Fibroblast of skin of abdomen (primary cell): ENCODE results near the gene CTTNBP2NL.
A peak's percentile ranks its signal among the peaks of the same experiment; 100 is the strongest.
"Not testable (repeated sequence)": the region's sequence is repeated elsewhere in the genome, so short reads cannot be mapped to it uniquely, and the experiment has no call there.

Experiments
- DNase-seq: peaks from one replicate; pipeline ENCODE4 v3.0.0-alpha.2; 2013

Gene CTTNBP2NL

DNA sequence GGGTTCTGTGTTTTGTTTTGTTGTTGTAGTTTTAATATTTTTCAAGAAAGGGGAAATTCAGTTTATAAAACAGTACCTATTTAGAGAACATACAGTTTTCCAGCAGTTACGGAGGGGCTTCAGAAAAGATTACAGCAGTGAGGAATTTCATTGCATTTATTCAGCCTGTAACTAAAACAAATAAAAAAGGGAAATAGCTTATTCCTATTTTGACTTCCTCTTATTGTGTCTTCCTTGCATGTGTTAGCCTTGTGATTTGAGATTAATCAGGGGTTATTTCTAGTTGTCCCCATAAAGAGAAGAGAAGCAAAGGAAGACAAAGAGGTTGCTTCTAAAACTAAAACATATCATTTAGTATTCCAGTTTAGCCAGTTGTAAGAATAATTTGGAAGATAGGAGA lies 35.0 kb downstream of the CTTNBP2NL start:
- DNase-seq: no peak

DNA sequence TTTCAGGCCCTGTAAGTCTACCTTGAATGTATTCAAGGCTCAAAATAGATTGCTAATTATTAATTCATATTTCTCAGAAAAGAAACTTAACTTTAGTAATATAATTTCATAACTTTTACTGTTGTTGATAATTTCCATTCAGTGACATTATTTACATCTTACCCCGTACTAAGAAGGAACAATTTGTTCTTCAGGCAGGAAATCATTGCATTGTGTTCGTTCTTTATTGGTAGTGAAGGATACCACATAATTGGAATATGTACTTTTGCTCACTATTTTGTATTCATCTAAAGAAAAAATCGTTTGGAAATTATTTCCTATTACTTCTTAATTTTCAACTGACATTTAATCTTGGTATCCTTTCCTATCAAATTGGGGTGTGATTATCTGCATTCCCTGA lies 39.4 kb downstream of the CTTNBP2NL start:
- DNase-seq: no peak

DNA sequence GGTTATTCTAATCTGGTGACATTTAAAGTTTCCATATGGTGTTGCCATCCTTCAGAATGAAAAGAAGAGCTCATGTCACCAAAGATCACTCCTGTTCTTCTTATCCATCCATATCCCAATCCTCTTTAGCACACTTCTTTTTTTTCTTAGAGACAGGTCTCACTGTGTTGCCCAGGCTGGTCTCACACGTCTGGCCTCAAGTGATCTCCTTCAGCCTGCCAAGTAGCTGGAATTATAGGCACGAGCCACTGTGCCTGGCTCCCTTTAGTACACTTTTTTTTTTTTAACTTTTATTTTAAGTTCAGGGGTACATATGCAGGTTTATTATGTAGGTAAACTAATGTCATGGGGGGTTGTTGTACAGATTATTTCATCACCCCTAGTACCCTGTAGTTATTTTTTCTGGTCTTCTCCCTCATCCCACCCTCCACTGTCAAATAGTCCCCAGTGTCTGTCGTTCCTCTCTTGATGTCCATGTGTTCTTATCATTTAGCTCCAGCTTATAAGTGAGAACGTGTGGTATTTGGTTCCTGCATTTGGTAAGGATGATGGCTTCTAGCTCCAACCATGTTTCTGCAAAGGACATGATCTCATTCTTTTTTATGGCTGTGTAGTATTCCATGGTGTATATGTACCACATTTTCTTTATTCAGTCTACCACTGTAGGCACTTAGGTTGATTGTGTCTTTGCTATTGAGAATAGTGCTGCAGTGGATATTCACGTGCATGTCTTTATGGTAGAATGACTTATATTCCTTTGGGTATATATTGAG lies 40.6 kb downstream of the CTTNBP2NL start:
- no peak for DNase-seq

DNA sequence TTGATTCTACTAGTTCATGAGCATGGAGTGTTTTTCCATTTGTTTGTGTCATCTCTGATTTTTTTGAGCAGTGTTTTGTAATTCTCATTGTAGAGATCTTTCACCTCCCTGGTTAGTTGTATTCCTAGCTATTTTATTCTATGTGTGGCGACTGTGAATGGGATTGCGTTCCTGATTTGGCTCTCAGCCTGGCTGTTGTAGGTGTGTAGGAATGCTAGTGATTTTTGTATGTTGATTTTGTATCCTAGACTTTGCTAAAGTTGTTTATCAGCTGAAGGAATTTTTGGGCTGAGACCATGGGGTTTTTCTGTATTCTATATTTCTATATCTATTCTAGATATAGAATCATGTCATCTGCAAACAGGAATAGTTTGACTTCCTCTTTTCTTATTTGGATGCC lies 42.1 kb downstream of the CTTNBP2NL start:
- not testable (repeated sequence) for DNase-seq

DNA sequence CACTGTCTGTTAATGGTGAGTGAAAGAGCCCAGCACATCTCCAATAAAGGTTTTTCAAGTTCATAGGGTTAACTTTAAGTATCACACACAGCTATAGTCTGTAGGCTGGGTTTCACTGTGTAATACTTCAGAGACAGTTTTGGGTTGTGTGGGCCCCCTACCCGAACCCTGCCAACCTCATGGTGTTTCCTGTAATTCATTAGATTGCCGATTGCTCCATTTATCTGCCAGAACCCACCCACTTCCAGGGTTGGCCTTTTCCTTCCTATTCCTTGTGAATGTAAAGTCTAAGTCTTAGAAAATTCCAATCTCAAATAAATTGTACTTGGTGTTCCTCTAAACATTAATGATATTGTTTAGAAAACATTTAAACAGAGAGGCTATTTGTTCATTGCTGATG lies 43.6 kb downstream of the CTTNBP2NL start:
- no peak for DNase-seq

DNA sequence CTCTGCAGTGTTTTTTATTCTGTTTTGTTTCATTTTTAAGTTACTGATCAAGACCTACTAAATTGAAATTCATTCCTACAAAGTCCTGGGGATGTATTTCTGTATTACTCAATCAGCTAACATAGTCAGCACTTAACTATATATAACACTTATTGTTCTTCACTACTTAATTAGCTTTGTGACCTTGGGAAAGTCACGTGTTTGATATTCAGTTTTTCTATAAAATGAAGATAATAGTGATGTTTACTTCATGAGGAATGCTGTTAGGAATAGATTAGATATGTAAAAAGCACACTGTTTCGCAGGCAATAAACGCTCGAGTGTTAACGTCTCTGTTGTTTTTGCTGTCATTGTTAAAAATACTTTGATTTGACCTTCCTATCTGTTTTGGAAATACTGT lies 44.6 kb downstream of the CTTNBP2NL start:
- no peak for DNase-seq

DNA sequence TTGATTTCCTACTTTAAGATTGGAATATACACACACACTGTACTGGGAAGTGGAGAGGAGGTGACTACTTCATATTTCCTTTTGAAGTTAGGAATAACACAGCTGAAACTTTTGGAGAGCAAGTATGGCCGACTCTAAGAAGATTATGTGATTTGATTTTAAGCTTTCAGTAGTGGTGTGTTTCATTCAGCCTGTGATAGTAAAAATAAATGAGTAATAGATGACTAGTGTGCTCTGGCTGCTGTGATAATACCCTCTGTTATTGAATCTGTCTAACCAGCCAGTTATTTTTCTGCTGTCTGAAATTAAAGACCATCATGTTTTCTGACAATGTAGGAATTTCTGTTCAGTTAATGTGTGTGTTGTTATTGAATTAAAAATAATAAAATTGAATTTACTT lies 48.3 kb downstream of the CTTNBP2NL start:
- DNase-seq: peak; percentile 56

DNA sequence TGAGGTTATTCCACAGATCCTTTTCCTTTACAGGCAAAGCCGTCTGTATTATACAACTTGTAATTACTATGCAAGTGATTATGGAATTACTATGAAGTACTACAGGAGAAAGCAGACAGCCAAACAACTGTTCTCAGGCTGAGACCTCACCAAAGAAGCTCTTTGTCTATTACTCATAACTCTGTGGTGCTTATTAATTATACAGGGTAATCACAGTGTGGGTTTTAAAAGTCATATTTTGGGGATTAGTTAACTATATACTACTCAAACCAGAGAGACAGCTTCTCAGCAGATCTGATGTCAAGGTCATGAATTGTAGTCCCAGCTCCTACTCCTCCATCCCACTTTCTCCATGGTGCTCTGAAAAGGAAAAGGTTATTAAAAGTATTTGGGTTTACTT lies 49.6 kb downstream of the CTTNBP2NL start:
- DNase-seq: peak; percentile 53

DNA sequence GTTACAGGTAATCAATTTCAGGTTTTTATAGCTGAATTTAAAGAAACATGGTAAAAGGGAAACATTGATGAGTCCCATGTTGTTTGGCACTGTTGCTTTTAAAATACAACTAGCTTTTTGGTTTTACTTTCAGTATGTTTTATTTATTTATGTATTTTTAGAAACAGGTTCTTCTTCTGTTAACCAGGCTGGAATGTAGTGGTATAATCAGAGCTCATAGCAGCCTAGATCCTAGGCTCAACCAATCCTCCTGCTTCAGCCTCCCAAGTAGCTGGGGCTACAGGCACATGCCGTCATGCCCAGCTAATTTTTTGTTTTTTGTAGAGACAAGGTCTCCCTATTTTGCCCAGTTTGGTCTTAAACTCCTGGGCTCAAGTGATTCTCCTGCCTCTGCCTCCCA lies 50.4 kb downstream of the CTTNBP2NL start:
- DNase-seq: no peak

DNA sequence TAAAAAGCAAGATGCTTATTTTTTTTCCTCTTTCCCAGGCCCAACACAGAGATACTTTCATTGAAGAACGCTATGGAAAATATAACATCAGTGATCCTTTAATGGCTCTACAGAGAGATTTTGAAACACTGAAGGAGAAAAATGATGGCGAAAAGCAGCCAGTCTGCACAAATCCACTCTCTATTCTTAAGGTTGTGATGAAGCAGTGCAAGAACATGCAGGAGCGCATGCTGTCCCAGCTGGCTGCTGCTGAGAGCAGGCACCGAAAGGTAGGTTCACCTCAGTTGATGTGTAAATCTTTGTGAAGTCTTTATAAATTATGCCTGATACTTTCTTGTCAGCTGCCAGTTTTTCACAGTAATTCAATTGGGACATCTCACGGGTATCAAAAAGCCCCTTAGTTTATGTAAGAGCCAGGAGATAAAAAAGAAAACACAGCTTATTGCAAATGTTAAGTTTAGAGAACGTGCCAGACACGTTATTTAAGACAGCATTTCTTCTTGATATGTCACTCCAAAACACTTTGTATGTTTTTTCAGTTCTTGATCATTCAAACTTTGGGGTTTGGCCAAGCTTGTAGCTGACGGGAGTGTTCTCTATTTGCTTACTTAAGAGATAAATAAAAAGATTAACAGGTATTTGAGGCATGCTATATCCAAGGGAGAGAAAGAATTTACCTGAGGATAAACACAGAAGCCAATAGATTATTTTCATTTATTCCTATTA lies 53.1 kb downstream of the CTTNBP2NL start:
- DNase-seq: no peak

DNA sequence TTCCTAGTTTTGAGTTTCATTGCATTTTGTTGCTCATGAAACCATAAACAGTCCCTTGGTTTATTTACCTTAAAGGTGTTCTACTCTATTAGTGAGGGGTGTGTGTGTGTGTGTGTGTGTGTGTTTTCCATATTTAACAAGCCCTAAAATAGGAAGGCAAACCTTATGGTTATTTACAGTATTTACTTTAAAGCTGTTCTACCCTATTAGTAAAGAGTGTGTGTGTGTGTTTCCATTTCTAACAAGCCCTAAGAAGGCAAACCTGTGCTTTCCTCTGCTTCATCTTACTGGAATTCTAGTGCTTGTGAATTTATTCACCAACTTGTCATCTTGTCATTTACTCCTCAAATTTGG lies 53.6 kb downstream of the CTTNBP2NL start:
- no peak for DNase-seq

DNA sequence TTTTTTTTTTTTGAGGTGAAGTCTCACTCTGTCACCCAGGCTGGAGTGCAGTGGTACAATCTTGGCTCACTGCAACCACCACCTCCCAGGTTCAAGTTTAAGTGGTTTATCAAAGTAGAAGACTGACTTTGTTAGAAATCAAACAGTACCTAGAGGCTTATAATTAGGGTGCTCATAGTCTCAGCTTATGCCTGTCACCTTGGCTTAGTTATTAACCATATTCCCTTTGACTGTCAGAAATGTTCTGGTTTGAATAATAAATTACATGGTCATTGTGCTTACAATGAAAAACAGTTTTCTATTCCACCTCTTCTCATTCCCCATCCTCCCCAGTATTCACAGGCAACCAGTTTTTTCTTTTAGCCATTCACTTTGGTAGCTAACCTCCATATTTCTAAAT lies 54.8 kb downstream of the CTTNBP2NL start:
- no peak for DNase-seq

DNA sequence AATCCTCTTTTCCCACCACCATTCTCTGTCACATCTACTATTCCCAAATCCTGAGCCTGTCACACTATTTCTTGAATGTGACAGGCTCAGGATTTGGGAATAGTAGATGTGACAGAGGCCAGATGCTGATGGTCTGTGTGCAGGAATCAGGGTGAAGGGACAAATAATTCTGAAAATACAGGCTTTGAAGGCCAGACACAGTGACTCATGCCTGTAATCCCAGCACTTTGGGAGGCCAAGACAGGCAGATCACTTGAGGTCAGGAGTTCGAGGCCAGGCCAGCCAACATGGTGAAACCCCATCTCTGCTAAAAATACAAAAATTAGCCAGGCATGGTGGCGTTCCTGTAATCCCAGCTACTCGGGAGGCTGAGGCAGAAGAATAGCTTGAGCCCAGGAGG lies 55.3 kb downstream of the CTTNBP2NL start:
- DNase-seq: peak; percentile 20

DNA sequence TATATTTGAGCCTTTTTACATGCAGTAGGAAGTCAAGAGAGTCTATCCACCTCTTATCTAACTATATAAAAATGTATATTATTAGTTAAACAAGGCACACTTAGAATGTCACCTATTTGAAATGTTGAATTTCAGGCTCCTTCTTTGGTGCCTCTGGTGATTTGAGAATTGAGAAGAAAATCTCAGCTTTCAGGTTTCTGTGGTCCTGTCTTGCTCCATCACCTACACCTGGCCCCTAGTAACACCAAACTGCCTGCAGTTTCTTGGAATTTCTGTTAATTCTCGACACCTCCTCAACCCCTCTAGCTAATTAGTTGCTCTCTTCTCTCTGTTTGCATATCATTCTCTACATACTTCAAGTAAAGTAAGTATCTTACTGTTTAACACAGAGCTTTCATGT lies 57.9 kb downstream of the CTTNBP2NL start:
- no peak for DNase-seq

DNA sequence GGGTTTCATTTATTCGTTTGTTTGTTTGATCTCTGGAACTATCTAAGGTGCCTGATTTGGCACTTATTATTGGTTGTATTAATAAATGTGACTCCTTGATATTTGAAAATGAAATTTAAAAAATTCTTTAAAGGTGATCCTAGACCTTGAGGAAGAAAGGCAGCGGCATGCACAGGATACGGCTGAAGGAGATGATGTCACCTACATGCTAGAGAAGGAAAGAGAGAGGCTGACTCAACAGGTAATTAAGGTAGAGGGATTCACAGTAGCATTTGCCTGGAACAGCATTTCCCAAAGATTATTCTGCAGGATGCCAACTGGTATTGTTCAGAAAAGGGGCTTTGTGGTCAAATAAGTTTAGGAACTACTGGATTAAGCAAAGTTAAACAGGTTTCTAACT lies 58.3 kb downstream of the CTTNBP2NL start:
- DNase-seq: no peak

DNA sequence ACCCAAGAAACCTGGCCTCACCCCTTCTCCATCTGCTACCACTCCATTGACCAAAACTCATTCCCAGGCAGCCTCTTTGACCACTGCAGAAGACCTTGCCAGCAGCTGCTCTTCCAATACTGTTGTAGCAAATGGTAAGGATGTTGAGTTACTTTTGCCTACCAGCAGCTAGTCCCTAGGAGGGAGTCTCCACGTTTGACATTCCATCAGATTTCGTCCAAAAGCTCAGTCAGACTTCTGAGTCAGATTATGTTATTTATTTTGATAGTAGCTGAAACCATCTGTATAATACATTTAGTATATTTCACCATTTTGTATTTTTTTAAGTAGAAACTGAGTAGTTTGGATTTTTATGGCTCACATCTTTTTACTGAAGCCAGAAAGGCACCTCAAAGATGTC lies 61.2 kb downstream of the CTTNBP2NL start:
- DNase-seq: peak; percentile 61

DNA sequence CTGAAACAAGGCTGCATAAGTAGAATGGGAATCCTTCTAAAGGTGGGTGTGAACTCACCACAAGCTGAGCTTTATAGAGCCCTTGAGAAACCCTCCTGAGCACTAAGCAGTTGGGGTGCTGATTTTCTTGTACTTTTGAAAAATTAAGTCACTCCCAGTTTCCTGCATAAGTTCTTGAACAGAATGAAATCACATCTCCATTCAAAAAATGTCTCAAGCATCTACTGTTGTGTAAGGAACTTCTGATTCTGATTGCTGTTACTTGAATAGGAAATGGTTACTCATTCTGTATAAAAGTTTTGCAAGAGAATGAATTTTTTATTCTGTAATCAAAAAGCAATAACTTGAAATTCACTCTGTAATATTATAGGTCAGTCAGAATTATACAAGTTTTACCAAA lies 61.9 kb downstream of the CTTNBP2NL start:
- no peak for DNase-seq

DNA sequence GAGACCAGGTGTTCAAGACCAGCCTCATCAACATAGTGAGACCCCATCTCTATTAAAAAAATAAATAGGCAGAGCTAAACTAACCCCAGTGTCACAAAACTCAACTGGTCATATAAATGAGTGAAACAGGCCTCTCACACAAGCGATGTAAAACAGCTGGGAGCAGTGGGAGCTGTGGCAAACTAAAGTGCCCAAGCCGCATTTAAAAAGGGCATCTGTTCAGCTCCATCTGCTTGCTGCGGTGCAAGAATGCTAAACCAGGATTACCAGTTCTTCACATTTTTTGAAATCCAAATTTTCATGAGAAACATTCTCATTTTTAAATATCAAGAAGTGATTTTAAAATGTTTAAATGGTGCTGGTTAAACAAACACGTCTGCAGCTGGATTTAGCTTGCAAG lies 62.7 kb downstream of the CTTNBP2NL start:
- no peak for DNase-seq

DNA sequence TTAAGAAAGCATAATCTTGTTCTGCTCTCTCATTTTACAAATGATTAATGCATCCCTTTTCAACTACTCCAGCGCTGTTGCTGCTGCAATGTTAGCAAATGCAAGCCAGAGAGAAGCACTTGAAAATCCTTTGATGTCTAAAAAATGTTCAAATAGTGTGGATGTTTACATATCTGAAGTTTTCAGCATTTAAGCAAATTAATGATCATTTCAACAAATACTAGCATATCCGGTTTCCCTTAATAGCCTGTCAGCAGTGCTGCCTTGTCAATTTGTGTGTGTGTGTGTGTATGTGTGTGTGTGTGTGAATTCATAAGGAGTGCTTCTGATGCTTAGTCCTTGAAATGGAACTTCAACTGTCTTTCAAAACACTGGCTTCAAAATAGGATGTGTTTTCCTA lies 64.6 kb downstream of the CTTNBP2NL start:
- peak; percentile 31 for DNase-seq

DNA sequence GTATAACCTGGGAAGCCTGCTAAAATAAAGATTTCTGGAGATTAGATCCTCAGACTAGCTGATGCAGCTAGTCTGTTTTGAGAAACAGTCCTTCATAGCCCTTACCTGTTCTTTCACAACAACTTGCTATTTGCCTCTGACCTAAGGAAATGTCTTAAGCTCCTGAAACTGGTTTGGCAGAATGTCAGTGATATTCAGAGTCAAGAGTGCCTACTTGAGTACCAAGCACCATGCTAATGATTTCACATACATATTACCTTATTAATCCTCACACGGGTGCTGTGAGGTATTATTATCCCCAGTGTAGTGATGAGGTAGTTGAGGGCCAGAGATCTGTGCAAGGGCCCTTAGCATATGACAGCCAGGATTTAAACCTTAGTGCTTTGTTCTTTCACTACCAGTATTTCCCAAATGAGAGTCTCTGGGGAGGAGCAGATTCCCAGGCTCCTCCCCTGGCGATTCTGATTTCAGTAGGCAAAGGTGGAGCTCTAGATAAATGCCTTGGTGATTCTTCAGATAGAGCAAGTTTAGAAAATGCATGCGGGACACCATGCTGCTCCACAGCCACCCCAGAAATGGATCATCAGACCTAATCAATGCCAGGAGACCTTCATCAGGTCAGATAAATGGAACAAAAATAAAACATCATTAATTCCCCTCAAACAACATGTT lies 65.3 kb downstream of the CTTNBP2NL start:
- DNase-seq: no peak

DNA sequence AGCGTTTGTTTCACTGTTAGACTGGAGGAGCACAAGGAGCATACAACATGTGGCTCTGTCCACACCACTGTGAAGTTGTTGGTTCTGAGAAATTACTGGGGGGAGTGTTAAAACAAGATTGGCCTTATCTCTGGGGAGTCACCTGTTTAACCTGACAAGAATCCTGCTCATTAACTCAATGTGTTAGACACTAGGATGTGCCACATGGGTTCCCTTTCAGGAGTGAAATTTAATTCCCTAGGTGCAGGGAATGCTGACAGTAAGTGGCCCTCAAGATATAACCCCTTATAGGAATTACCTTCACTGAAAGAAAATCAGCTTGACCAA lies 66.9 kb downstream of the CTTNBP2NL start:
- DNase-seq: no peak

DNA sequence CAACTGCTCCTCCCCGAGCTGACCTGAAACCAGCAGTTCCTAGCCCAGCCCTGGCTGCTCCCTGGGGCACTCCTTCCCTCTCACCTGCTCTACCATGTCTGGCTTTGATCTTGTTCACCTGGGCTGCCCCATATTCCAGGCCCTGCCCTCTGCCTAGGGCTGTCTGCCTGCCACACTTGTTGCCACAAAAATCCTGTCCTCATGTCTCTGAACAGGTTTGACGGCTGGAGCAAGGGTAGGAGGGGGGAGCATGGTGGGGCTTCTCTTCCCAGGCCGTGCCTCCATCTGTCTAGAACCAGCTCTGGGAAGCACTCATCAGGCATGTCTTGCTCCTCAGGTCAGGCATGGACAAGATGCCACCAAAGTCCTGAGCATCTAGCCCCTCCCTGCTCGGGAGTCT lies 68.5 kb downstream of the CTTNBP2NL start:
- DNase-seq: no peak

DNA sequence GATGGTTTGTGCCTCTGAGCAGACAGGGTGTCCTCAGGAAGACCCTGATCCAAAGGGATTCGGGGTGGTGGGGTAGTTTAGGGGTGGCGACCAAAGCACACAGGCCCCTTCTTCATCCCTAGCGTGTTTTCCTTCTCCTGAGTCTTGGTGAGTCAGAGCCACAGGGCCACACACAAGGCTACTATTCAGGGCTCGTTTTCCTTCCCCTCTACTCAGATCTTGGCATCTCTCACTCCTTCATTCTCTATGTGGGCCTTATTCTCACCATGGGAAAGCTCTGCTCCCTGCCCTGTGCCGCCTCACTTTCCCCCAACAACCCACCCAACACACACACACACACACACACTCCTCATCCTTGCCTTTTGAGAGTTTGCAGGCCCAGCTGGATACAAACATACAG lies 69.1 kb downstream of the CTTNBP2NL start:
- peak; percentile 48 for DNase-seq

DNA sequence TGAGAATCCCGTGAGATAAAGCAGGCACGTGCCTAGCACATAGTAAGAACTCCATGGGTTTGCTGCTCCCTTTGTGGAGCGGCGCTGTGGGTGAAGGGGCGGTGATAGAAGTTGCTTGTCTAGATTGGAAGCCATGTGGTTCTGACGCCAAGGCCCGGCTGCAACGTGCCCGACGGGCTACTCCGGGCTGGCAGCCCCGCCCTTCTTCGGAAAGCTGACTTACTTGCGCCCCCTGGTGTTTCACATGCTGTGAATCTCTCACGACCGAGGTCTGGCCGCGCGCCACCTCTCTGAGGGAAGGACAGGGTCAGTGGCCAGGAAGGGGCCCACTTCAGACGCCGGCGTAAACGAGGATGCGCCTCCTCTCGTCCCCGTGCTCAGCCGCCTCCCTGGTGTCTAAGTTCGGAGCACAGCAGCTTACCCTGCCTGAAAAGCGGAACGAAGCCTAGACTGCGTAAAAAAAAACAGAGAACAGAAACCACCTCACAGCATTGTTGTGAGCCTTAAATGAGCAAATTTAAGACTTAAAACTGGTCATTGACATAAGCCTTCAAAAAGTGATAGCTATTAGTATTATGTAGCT lies 70.2 kb downstream of the CTTNBP2NL start:
- peak; percentile 92 for DNase-seq
